SK-N-MC (cell line): Measurements from ENCODE around the gene RELN.
"Not testable (repeated sequence)": the region's sequence is repeated elsewhere in the genome, so short reads cannot be mapped to it uniquely, and the experiment has no call there.

Experiments used
- DNase-seq: peaks from one replicate; pipeline ENCODE4 v3.0.0-alpha.2; 2011; ENCODE audit warnings: low read depth, low spot score
- H3K27ac ChIP-seq: fragments of 200-600 bp; sonication (generic); 2 replicates; pipeline ENCODE4 v1.5.1; 2016; ENCODE audit warnings: mixed run types
- H3K36me3 ChIP-seq: fragments of 200-600 bp; sonication (generic); 2 replicates; pipeline ENCODE4 v1.6.1; 2017; ENCODE audit warnings: antibody characterized with exemption, low read length, mixed read lengths; ENCODE audit not compliant: insufficient read depth
- H3K4me3 ChIP-seq: fragments of 200-600 bp; sonication (generic); 2 replicates; pipeline ENCODE4 v1.5.1; 2016
- H3K9ac ChIP-seq: fragments of 200-600 bp; sonication (generic); 2 replicates; pipeline ENCODE4 v1.8.0; 2017; ENCODE audit warnings: mixed run types, mixed read lengths; ENCODE audit not compliant: insufficient read length
- H3K9me3 ChIP-seq: fragments of 200-600 bp; sonication (generic); 2 replicates; pipeline ENCODE4 v1.6.1; 2017; ENCODE audit warnings: low read depth, mild to moderate bottlenecking, antibody characterized with exemption, low read length, moderate library complexity, mixed read lengths
- EZH2 ChIP-seq: fragments of 200-600 bp; sonication (generic); IDR thresholded peaks from one replicate; pipeline ENCODE4 v1.6.1; 2017; ENCODE audit warnings: antibody characterized with exemption
- FOXP2 ChIP-seq: optimal IDR thresholded peaks from 2 replicates; pipeline ENCODE3; 2011; ENCODE audit warnings: mild to moderate bottlenecking, moderate library complexity; ENCODE audit not compliant: insufficient read depth; ENCODE audit errors: extremely low read length, control extremely low read depth
- POLR2AphosphoS5 ChIP-seq: IDR thresholded peaks from 2 replicates; pipeline ENCODE4 v1.6.1; 2012; ENCODE audit warnings: mild to moderate bottlenecking, low read depth, low read length, borderline replicate concordance

RELN gene

GRCh38 chr7:103794424-103794823, 195.0 kb downstream of the RELN start:
- TF ChIP-seq EZH2 (no peak), POLR2AphosphoS5 (no peak), FOXP2 (no peak)

GRCh38 chr7:103793614-103794013, 195.8 kb downstream of the RELN start:
- DNase-seq: no peak
- no peak overlapping the region for H3K27ac ChIP-seq
- TF ChIP-seq FOXP2 (no peak), EZH2 (no peak), POLR2AphosphoS5 (no peak)
- H3K9me3 ChIP-seq: no peaks in the 10 kb centered on the region; the same call in 1 of the 2 replicates
- no peak overlapping the region for H3K9ac ChIP-seq
- no peak overlapping the region for H3K4me3 ChIP-seq
- H3K36me3 ChIP-seq: no peaks in the 10 kb centered on the region

More at GRCh38 chr7:103794424-103794823, 195.0 kb downstream of the RELN start:
- H3K9me3 ChIP-seq: no peaks in the 10 kb centered on the region; the same call in 1 of the 2 replicates
- H3K36me3 ChIP-seq: no peaks in the 10 kb centered on the region
- no peak overlapping the region for H3K9ac ChIP-seq
- no peak for DNase-seq
- H3K4me3 ChIP-seq: no peak overlapping the region
- H3K27ac ChIP-seq: no peak overlapping the region

DNA sequence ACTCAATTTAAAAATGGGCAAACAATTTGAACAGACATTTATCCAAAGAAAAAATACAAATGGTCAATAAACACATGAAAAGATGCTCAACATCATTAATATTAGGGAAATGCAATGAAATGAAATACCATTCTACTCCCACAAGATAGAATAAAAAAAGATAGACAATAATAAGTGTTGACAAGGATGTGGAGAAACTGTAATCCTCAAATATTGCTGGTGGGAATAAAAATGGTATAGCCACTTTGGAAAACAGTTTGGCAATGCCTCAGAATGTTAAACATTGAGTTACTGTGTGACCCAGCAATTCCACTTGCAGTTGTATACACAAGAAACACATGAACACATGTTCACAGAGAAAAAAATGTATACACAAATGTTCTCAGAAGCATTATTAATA, 197.6 kb downstream of the RELN start:
- DNase-seq: no peak
- H3K9ac ChIP-seq: no peak overlapping the region
- no peak overlapping the region for H3K27ac ChIP-seq
- no peak for TF ChIP-seq EZH2
- TF ChIP-seq POLR2AphosphoS5: no peak
- no peak for TF ChIP-seq FOXP2
- no peaks in the 10 kb centered on the region for H3K36me3 ChIP-seq
- H3K4me3 ChIP-seq: no peak overlapping the region
- H3K9me3 ChIP-seq: no peaks in the 10 kb centered on the region; the same call in 1 of the 2 replicates

- not testable (repeated sequence) for H3K36me3 ChIP-seq, DNase-seq, H3K4me3 ChIP-seq, H3K9me3 ChIP-seq, H3K27ac ChIP-seq, H3K9ac ChIP-seq
These were observed 202.4 kb downstream of the RELN start for GRCh38 chr7:103787041-103787440.

DNA sequence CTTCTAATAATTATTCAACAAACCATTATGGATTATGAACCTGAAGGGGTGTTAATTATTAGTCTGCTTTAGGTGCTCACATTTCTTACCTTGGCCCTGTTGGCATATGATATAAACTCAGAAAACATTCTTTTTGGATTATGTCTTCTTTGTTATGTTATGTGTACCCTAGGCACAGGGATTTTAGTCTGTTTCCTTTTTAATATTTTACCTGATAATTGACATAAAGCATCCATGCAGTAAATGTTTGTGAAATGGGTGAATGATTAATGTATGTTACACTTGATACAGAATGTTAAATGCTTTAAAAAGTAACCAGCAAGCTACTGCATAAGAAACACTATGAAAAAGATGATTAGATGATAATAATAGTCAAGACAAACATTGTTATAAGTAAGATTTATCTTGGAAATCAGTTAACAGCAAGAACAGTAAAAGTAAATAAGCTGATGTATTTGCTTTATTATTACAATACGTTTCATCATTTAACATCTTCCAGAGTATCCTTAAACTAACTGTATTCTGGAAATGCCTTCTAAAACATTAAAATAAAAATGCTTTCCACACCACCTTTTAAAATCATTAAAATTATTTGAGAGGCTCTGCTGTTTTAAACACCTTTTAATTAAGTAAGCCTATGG, 204.7 kb downstream of the RELN start:
- no peak overlapping the region for H3K4me3 ChIP-seq
- DNase-seq: no peak
- H3K27ac ChIP-seq: no peak overlapping the region
- H3K36me3 ChIP-seq: no peaks in the 10 kb centered on the region
- TF ChIP-seq POLR2AphosphoS5 (no peak), EZH2 (no peak), FOXP2 (no peak)
- no peaks in the 10 kb centered on the region for H3K9me3 ChIP-seq
- H3K9ac ChIP-seq: no peak overlapping the region

DNA sequence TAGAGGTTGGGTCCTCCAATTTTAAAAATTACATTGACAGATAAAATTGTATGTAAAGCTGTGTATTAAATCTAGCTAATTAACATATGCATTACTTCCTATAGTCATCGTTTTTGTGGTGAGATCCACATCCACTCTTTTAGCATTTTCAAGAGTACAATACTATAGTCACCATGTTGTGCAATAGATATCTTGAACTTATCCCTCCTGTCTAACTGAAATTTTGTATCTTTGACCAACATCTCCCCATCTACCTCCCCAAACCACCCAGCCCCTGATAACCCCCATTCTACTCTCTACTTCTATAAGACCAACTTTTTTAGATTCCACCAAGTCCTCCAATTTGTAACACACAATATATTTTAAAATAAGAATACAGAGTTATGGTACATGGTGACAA, 208.0 kb downstream of the RELN start:
- no peak overlapping the region for H3K9ac ChIP-seq
- H3K36me3 ChIP-seq: no peaks in the 10 kb centered on the region
- no peak for TF ChIP-seq POLR2AphosphoS5
- TF ChIP-seq EZH2: no peak
- no peak for TF ChIP-seq FOXP2
- H3K27ac ChIP-seq: no peak overlapping the region
- no peaks in the 10 kb centered on the region for H3K9me3 ChIP-seq
- H3K4me3 ChIP-seq: no peak overlapping the region
- DNase-seq: no peak

DNA sequence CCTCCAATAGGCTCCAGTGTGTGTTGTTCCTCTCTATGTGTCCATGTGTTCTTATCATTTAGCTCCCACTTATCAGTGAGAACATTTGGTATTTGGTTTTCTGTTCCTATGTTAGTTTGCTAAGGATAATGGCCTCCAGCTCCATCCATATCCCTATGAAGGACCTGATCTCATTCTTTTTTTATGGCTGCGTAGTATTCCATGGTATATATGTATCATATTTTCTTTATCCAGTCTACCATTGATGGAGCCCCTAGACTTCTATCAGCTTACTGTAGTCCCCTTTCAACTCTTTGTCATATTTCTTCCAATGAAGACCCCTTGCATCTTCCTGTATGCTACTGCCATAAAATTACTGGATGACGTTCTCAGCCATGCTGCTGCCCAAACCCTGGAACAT, 208.9 kb downstream of the RELN start:
- not testable (repeated sequence) for H3K36me3 ChIP-seq, H3K9ac ChIP-seq, DNase-seq, H3K27ac ChIP-seq, H3K4me3 ChIP-seq, H3K9me3 ChIP-seq

DNA sequence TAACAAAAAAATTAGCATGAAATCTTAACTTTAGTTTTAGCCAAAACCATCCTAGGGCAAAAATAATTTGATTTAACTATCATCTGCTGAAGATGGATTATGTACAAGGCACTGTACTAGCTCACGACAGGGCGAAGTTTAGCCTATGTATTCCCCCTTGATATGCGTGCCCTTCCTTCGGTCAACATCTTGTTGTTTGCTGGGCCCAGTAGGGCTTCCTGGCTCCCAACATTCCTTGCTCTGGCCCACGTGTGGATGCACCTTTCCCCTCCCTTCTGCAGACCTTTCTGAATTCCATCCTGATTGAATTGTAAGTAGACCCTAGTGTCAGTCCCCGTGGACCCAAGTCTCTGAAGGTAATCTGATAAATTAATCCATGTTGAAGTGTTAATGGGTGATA, 212.0 kb downstream of the RELN start:
- no peak for TF ChIP-seq FOXP2
- no peak for TF ChIP-seq EZH2
- no peak for TF ChIP-seq POLR2AphosphoS5
- Histone ChIP-seq H3K9ac (no peak overlapping the region), H3K36me3 (no peaks in the 10 kb centered on the region), H3K9me3 (no peaks in the 10 kb centered on the region), H3K4me3 (no peak overlapping the region), H3K27ac (no peak overlapping the region)
- DNase-seq: no peak

GRCh38 chr7:103773726-103774125, 215.7 kb downstream of the RELN start:
- no peak for DNase-seq
- H3K27ac ChIP-seq: no peak overlapping the region
- TF ChIP-seq FOXP2 (no peak), POLR2AphosphoS5 (no peak), EZH2 (no peak)
- no peak overlapping the region for H3K9ac ChIP-seq
- H3K36me3 ChIP-seq: no peaks in the 10 kb centered on the region
- no peak overlapping the region for H3K4me3 ChIP-seq
- no peaks in the 10 kb centered on the region for H3K9me3 ChIP-seq
